SK-N-SH (cell line): ENCODE data around the gene OR51L1.

Experiments
- CTCF ChIP-seq: fragments of 200-600 bp; sonication (generic); IDR thresholded peaks from 2 replicates; pipeline ENCODE4 v1.6.1; 2017; ENCODE audit warnings: antibody characterized with exemption, mild to moderate bottlenecking, moderate library complexity
- EP300 ChIP-seq, 2 experiments: IDR thresholded peaks; 2 replicates each; pipeline versions ENCODE4 v1.4.0 to v1.6.1; 2012; ENCODE audit warnings: borderline replicate concordance in 1 of 2, low read depth in 1 of 2, low read length in 1 of 2

GRCh38 chr11:4994551-4994950, at the start of gene OR51L1:
- TF ChIP-seq CTCF (no peak), EP300 (IDR thresholded peaks at IDR 0.05; ENCODE audit: borderline replicate concordance in 1 of 2, low read depth in 1 of 2, low read length in 1 of 2) (no peak)
